GM19328 (cell line): ENCODE results near the gene IMMP2L.

ENCODE experiments used
- ATAC-seq: cut with Tn5 transposase; IDR thresholded peaks from one replicate; pipeline ENCODE4 v1.9.1; 2021; ENCODE audit warnings: mild to moderate bottlenecking, moderate library complexity; ENCODE audit not compliant: unreplicated experiment

IMMP2L gene

GRCh38 chr7:111018447-111018846 is 543.8 kb downstream of the IMMP2L start:
- no peak for ATAC-seq

GRCh38 chr7:111014079-111014478 is 548.2 kb downstream of the IMMP2L start:
- ATAC-seq: no peak

GRCh38 chr7:111012799-111013675 is 549.3 kb downstream of the IMMP2L start:
- ATAC-seq: peak; percentile 97

GRCh38 chr7:111012149-111012548 is 550.1 kb downstream of the IMMP2L start:
- no peak for ATAC-seq

- ATAC-seq: no peak
Measured at GRCh38 chr7:111011520-111011919, 550.8 kb downstream of the IMMP2L start.

- no peak for ATAC-seq
Measured at GRCh38 chr7:111010798-111011197, 551.5 kb downstream of the IMMP2L start.

- no peak for ATAC-seq
Measured at GRCh38 chr7:111009526-111010040, 552.7 kb downstream of the IMMP2L start.

- no peak for ATAC-seq
Measured at GRCh38 chr7:111006691-111007090, 555.6 kb downstream of the IMMP2L start.

- no peak for ATAC-seq
Measured at GRCh38 chr7:111006040-111006439, 556.3 kb downstream of the IMMP2L start.

- no peak for ATAC-seq
Measured at GRCh38 chr7:111005445-111005844, 556.8 kb downstream of the IMMP2L start.

GRCh38 chr7:111004310-111004901 is 557.9 kb downstream of the IMMP2L start:
- no peak for ATAC-seq

GRCh38 chr7:111003883-111004282 is 558.4 kb downstream of the IMMP2L start:
- ATAC-seq: no peak

GRCh38 chr7:110994028-110994967 is 568.0 kb downstream of the IMMP2L start:
- no peak for ATAC-seq

- ATAC-seq: no peak
Measured at GRCh38 chr7:110988890-110989501, 573.3 kb downstream of the IMMP2L start.

GRCh38 chr7:110988348-110988747 is 573.9 kb downstream of the IMMP2L start:
- ATAC-seq: no peak

GRCh38 chr7:110987127-110987693 is 575.1 kb downstream of the IMMP2L start:
- no peak for ATAC-seq

GRCh38 chr7:110983822-110984456 is 578.4 kb downstream of the IMMP2L start:
- no peak for ATAC-seq

- ATAC-seq: no peak
Measured at GRCh38 chr7:110977127-110977737, 585.1 kb downstream of the IMMP2L start.

GRCh38 chr7:110975486-110975885 is 586.8 kb downstream of the IMMP2L start:
- no peak for ATAC-seq
